ENCODE results near the gene RCVRN.
"Not testable (repeated sequence)": the region's sequence is repeated elsewhere in the genome, so short reads cannot be mapped to it uniquely, and the experiment has no call there.

DNA sequence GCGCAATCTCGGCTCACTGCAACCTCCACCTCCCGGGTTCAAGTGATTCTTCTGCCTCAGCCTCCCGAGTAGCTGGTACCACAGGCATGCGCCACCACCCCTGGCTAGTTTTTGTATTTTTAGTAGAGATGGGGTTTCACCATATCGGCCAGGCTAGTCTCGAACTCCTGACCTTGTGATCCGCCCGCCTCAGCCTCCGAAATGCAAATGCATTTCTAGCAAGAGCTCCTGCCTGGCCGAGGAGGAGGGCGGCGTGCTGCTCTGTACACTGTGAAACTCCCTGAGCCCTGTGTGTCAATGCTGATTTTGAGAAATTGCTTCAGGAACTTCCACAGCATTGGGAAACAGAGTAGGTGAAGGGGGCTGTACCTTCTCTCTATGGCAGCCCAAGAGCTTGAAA, 16.1 kb upstream of the RCVRN start:
- TF ChIP-seq, protein P1, sequence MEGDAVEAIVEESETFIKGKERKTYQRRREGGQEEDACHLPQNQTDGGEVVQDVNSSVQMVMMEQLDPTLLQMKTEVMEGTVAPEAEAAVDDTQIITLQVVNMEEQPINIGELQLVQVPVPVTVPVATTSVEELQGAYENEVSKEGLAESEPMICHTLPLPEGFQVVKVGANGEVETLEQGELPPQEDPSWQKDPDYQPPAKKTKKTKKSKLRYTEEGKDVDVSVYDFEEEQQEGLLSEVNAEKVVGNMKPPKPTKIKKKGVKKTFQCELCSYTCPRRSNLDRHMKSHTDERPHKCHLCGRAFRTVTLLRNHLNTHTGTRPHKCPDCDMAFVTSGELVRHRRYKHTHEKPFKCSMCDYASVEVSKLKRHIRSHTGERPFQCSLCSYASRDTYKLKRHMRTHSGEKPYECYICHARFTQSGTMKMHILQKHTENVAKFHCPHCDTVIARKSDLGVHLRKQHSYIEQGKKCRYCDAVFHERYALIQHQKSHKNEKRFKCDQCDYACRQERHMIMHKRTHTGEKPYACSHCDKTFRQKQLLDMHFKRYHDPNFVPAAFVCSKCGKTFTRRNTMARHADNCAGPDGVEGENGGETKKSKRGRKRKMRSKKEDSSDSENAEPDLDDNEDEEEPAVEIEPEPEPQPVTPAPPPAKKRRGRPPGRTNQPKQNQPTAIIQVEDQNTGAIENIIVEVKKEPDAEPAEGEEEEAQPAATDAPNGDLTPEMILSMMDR (IDR thresholded peaks at IDR 0.05), result not testable (repeated sequence)
- TF ChIP-seq POLR2AphosphoS5, TCF7L2 (IDR thresholded peaks at IDR 0.05; ENCODE audit: low read depth, low read length): not testable (repeated sequence)

All from Panc1 (cell line).